ENCODE results near the gene COL18A1.

GRCh38 chr21:45524756-45525152, 119.8 kb downstream of the COL18A1 start:
- no peak for TF ChIP-seq EZH2phosphoT487 (IDR thresholded peaks at IDR 0.05)
- no peak for TF ChIP-seq EZH2 (IDR thresholded peaks at IDR 0.05)
- TF ChIP-seq CTCF (IDR thresholded peaks at IDR 0.05) = no peak
